ENCODE results near the gene CPOX.

DNA sequence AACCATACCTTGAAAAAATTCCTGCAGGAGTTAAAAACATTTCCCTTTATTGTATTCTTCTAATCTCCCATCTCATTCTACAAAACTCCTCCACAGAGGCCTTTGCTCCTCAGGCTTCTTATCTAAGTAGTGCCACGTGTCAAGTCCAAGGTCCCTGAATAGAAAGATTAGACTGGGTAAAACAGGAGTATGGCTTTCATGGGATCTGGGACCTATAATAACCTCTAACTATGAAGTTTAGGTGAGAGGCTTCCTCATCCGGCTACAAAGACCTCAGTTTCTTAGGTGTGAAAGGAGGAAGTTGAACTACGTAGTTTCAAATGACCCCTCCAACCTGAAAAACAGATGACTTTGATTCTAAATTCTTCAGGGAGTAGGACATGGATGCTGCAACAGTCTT lies 41.7 kb downstream of the CPOX start:
- TF ChIP-seq, protein P1, sequence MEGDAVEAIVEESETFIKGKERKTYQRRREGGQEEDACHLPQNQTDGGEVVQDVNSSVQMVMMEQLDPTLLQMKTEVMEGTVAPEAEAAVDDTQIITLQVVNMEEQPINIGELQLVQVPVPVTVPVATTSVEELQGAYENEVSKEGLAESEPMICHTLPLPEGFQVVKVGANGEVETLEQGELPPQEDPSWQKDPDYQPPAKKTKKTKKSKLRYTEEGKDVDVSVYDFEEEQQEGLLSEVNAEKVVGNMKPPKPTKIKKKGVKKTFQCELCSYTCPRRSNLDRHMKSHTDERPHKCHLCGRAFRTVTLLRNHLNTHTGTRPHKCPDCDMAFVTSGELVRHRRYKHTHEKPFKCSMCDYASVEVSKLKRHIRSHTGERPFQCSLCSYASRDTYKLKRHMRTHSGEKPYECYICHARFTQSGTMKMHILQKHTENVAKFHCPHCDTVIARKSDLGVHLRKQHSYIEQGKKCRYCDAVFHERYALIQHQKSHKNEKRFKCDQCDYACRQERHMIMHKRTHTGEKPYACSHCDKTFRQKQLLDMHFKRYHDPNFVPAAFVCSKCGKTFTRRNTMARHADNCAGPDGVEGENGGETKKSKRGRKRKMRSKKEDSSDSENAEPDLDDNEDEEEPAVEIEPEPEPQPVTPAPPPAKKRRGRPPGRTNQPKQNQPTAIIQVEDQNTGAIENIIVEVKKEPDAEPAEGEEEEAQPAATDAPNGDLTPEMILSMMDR (IDR thresholded peaks at IDR 0.05), result no peak
- TF ChIP-seq POLR2A (IDR thresholded peaks at IDR 0.05) (no peak), POLR2AphosphoS5 (IDR thresholded peaks at IDR 0.05) (peak in 1 of 3 donors; percentile 12), EP300 (IDR thresholded peaks at IDR 0.05) (no peak)
